ENCODE measurements around the gene GPR35.

The GPR35 gene, protein sequence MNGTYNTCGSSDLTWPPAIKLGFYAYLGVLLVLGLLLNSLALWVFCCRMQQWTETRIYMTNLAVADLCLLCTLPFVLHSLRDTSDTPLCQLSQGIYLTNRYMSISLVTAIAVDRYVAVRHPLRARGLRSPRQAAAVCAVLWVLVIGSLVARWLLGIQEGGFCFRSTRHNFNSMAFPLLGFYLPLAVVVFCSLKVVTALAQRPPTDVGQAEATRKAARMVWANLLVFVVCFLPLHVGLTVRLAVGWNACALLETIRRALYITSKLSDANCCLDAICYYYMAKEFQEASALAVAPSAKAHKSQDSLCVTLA

DNA sequence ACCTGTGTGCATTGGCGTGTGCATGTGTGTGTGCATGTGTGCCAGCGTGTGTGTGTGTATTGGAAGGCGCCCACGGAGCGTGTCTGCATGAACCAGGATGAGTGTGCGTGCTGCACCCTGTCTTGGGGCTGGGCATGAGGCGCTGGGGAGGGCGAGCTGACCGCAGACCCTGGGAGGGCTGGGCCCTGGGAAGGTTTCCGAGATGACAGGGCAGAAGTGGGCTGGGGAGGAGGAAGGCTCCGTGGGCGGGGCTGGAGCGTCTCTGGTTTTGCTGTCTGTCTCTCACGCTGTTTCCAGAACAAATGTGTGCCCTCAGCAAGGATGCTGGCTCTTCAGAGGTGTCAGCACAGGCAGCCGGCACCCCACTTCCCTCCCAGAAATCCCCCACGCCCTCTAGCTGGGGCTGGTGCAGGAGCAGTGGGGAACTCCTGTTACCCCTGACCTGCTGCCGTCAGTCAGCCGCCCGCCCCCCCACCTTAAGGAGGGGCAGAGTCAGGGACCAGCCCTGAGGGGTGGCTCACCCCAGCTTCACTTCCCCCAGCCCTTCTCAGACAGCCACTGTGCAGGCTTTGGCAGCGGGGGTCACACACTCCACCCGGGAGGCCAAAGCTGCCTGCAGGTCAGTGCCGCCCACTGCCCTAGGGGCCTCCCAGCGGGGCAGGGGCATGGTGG lies at the start of gene GPR35:
Gene GPR35 (plus strand): TSS at position 531 of the 672 bp plus-strand sequence. CDS start 4,473 bp downstream, outside the sequence.
- DNase-seq, result no peak

DNA sequence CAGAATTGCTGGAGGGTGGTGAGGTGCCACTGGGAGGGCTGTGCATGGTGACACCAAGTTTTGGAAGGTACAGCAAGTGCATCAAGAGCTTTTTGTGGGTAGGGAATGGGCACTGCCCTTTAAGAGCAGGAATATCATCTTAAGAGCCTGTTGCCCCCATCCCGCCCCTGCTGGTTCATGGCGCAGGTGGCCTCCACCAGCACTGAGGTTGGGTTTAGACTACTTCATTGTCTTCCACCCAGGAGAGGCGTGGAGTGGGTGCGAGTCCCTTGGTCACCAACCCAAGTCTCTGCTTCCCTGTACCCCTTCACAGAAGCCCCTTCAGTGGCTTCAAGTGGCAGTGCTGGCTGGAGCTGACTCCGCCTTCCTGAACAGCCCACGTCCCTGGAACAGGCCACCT lies 49.2 kb upstream of the GPR35 start:
- DNase-seq, result no peak

DNA sequence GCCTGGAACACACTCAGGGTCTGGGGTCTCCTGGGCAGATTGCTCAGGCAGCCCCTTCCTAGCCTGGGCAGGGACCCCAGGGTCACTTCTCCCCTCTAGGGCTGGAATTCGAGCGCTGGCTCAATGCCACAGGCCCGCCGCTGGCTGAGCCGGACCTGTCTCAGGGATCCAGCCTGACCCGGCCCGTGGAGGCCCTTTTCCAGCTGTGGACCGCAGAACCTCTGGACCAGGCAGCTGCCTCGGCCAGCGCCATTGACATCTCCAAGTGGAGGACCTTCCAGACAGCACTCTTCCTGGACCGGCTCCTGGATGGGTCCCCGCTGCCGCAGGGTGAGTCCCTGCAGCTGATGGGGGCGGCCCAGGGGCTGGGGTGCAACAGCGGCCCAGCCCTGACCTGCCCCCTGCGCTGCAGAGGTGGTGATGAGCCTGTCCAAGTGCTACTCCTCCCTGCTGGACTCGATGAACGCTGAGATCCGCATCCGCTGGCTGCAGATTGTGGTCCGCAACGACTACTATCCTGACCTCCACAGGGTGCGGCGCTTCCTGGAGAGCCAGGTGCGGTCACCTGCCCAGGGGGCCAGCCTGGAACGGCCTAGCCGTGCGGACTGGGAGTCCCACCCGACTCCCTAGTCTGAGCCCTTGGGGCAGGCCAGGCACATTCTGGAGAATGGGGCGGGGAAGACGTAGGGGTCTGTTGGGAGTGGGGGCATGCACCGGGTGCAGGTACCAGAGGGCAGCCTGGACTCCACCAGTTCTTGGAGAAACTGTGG lies 48.7 kb upstream of the GPR35 start:
- DNase-seq, result no peak

DNA sequence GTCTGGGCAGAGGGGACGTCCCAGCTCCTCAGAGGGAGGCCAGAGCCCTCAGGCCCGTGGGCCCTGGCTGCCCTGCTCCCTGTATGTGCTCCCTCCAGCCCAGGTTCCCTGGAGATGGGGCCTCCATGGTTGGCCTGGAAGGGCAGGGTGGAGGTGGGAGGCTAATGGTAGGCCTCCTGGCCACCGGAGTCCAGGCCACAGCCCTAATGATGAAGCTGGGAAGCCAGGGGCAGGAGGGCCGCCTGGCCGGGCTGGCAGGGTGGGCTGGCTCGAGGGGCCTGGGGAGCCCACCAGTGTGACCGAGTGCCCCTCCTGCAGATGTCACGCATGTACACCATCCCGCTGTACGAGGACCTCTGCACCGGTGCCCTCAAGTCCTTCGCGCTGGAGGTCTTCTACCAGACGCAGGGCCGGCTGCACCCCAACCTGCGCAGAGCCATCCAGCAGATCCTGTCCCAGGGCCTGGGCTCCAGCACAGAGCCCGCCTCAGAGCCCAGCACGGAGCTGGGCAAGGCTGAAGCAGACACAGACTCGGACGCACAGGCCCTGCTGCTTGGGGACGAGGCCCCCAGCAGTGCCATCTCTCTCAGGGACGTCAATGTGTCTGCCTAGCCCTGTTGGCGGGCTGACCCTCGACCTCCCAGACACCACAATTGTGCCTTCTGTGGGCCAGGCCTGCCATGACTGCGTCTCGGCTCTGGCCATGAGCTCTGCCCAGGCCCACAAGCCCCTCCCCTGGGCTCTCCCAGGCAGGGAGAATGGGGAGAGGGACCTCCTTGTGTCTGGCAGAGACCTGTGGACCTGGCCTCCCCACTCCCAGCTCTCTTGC lies 47.8 kb upstream of the GPR35 start:
- DNase-seq, result no peak

DNA sequence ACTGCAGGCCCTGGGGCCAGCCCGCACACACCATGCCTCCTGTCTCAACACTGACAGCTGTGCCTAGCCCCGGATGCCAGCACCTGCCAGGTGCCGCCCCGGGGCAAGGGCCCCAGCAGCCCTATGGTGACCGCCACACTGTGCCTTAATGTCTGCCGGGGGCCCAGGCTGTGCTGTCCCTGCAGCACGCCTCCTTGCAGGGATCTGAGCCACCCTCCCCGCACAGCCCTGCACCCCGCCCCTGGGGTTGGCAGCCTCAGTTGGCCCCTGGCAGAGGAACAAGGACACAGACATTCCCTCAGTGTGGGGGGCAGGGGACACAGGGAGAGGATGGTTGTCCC lies 47.2 kb upstream of the GPR35 start:
- no peak for DNase-seq

DNA sequence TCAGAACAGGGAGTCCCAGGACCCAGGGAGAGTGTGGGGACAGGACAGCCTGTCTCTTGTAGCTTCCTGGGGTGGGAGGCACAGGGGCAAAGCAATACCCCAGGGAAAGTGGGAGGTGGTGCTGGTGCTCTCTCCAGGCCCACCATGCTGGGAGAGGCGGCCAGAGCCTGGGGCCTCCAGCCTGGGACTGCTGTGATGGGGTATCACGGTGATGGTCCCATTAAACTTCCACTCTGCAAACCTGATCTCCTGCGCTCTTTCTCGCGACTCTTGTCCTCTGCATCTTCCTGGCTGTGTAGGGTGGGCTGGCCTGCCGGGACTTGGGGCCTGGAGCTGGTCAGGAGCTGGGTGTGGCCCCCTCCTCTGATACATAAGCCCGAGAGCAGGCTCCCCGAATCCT lies 46.8 kb upstream of the GPR35 start:
- DNase-seq, result no peak

DNA sequence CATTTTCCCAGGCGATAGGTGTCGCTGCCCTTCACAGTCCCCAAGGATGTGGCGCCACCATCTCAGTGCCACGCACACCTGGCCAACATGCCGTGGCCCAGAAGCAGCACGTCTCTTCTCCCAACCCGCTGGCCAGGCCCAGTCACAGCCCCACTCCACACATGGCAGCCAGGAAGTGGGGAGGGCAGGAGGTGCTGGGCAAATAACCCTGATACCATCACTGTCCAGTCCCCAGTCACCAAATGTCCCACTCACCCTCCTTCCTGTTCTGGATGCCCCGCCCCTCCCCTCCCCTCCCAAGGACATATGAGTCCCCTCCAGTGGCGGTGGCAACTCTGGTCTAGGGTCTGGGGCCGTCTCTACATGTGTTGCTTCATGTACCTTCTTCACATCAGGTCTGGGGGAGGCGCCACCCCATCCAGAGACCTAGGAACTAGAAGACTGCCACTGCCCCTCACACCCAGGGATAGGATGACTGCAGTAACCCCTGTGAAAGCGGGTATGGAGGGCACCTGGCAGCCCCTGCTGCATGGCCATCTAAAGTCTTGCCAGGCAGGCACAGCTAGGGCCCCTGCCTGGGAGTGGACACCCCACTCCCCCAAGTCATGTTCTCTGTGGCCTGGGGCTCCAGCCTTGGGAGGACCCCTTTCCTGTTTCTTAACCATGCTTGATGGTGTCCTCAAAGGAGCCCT lies 46.1 kb upstream of the GPR35 start:
- DNase-seq, result no peak

DNA sequence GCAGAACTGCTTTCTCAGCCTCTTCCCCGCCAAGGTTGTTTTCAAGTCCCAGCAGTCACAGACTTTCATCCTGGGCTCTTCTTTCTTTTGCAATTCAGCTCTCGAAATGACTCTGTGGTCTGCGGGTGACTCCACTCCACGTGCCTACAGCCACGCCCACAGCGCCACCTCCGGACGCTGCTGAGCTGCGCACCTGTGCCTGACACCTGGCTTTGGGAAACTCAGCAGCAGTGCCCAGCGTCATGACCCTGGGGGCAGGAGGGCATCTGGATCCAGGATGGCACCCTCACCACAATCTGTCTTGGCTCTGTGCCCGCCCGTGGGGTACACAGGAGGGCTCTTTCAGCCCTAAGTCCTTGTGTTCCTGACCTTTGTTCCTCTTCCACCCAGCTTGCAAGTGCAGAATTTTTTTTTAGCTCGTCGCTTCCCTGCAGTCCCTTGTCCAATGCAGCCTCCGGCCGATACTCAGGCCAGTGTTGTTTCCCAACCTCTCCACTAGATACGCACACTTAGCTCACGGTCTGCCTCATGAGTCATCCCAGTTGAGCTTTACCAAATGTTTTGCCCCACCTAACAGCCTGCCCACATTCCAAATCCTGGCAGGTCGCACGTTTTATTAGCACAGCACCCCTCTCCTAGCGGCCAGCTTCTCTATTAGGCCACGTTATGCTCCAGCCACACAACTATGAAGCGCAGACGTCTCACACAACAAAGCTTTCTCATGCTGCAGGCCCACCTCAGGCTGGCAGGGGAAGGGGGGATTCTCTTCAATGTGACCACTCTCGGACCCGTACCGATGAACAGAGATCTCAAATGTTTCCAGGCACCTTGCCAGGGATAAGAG lies 45.3 kb upstream of the GPR35 start:
- peak in 1 of 2 experiments; percentile 77 for DNase-seq

DNA sequence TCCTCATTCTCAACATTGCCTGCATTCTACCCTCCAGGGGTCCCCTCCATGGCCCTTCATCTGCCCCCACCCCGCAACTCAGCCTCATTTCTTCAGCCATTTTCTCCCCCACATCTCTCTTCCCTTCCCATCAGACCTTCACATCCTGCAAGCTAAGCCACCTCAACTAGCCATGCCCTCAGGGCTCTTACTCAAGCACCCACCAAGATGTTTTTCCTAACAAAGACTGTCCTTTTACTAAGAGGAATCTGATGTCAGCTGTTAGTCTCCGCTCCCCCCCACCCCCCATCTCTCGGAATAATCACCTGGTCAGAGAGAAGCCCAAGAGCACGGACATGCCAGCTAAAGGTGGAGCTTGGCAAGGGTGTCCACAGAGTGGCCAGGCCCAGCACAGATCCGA lies 43.5 kb upstream of the GPR35 start:
- no peak for DNase-seq

DNA sequence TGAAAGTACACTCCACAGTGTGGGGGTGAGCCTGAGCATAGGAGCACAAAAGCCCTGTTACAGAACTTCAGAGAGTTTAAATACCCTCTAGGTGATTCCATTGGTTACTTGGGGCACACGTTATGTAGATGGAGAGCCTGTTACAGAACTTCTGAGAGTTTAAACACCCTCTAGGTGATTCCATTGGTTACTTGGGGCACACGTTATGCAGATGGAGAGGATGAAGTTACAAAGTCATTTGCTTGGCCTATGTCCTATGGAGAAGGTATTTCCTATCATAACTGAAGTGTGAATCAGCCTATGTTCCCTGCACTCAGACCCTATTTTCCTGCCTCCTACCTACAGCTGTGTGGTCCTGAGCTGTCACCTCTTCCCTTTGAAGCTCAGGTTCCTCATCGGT lies 42.5 kb upstream of the GPR35 start:
- DNase-seq, result no peak

DNA sequence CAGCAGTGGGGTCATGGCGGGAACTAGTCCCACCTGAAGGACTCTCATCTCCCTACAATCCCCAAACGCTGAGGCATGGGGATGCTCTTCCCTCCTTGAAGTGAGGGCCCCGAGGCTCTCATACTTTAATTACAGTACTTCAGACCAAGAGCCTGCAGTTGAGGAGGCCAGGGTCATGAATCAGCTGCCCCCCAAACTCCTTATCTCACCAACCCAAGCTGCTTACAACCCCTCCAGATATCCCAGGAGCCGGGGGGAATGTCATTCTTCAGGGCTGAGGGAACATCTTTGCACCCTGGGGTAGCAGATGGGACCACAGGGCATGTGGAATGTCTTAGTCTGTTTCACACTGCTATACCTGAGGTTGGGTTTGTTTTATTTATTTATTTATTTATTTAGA lies 41.5 kb upstream of the GPR35 start:
- no peak for DNase-seq

DNA sequence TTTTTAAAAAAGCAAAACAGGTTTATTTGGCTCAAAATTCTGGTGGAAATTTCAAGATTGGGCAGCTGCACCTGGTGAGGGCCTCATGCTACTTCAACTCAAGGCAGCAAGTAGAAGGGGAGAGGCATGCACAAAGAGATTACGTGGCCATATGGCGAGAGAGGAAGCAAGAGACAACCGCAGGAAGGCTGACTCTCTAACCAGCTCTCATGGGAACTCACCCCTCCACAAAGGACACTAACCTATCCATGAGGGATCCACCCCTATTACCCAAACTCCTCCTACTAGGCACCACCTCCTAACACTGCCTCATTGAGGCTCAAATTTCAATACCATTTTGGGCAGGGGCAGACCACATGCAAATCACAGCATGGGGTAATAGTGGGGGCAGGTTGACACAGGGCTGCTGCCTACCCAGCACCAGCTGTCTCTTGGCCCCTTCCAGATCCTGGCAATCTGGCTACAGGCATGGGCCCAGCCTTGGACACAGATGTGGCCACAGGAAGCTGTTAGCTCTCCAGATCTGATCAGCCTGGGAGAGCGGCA lies 40.7 kb upstream of the GPR35 start:
- peak; percentile 78 to 82 for DNase-seq

DNA sequence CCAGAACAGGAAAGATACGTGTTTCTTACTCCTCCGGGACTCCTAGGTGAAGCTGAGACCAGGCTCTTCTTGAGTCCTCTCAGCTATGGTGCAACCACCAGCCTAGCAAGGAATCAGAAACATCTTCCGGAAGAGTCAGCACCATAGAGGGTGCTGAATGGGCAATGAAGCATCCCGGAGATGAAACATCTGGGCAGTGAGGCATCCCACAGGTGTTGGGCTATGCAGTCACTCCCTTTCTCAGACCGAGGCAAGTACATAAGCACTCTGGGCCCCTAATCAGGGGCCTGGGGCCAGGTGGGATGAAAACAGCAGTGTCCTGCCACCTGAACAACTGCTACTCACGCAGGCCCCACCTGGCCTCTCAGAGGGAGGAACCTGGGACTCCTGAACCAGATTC lies 40.2 kb upstream of the GPR35 start:
- no peak for DNase-seq

DNA sequence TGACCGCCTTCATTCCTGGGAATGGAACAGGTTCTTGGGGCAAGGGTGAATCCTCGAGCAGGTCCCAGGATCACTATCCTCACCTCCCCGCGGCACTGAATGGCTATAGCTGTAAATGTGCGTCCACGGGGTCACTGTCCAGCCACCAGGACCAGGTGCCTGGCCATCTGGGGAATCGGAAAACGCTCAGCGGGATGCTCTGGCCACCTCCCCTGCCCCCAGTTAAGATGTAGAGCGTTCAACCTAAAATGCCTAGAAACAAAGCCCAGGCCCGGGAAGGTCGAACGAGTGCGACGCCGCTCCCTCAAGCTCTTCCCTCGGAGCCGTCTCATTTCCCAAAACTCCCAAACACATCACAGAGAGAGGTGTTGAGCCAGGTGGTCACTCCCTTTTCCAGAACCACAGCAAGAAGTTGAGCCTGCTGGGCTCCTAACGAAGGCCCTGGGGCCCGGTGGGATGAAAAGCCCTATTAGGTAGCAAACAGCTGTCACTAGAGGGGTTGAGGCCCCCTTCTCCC lies 39.5 kb upstream of the GPR35 start:
- no peak for DNase-seq

DNA sequence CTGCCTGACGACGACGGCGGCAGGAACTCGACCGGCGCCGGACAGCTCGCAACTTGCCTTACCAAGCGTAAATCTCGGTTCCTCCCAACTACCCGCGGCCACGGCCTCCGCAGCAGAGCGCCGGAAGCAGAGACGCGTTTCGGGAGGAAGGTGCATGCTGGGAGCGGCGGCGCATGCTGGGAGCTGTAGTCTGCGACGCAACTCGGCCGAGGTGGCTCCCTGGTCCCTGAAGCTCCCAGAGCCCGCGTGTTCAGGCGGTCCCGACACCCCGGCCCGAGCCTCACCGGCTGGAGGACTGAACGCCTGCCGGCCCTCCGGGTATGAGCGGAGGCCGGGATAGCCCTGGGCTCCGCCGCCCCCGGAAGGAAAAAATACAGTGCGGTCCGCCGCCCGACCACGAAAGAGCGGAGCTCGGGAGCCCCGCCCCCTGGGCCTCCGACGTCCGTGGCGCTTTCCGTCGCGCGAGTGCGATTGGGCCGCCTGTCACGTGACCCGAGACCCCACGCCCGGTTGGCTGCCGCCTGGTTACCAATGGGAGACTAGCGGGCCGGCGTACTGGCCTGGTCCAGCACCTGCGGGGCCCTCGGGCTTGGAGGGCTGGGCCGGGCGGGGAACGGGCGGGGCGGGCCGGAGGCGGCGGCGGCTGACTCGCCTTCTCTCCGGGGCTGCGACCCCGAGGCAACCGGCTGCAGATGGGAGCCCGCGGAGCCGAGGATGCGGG lies 38.9 kb upstream of the GPR35 start, which contains the start of gene CAPN10:
Gene CAPN10 (plus strand): TSS at position 537 of the 721 bp plus-strand sequence. CDS start 178 bp downstream, at position 715.
- DNase-seq, result peak; percentile 92 to 99

DNA sequence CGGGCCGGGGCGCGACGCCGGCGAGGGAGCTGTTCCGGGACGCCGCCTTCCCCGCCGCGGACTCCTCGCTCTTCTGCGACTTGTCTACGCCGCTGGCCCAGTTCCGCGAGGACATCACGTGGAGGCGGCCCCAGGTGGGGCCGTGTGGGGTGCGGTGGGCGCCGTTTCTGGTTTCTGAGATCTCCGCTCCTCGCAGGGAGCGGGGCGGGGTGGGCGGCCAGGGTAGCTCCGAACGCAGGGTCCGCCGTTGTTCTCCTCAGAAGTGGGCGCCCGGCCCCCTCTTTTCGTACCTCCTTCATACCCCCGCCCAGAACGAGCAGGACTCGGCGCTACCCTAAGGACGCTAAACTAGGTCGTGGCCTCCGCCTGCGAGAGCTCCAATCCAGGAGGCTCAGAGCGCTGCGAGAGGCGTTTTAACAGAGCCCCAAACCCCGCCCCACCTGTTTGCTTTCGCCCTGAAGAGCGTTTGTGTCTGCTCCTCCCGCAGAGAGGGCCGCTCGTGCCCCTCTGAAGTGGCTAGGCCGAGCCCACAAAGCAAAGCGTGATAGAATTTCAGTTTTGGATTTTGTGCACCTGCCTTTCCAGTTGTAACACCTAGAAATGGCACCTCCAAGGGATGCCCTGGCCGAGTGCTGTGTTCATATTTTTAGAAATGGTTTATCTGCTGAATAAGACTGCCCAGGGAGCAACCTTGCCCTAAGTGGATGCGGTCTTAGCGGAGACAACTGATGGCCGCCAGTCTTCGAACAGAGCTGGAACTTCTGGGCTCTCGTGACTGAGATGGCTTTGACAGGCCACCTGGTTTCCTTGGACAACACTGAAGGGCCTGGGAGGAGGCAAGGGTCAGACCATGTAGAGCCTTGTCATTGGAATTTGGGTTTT lies 38.1 kb upstream of the GPR35 start:
- peak in 1 of 2 experiments; percentile 73 for DNase-seq

DNA sequence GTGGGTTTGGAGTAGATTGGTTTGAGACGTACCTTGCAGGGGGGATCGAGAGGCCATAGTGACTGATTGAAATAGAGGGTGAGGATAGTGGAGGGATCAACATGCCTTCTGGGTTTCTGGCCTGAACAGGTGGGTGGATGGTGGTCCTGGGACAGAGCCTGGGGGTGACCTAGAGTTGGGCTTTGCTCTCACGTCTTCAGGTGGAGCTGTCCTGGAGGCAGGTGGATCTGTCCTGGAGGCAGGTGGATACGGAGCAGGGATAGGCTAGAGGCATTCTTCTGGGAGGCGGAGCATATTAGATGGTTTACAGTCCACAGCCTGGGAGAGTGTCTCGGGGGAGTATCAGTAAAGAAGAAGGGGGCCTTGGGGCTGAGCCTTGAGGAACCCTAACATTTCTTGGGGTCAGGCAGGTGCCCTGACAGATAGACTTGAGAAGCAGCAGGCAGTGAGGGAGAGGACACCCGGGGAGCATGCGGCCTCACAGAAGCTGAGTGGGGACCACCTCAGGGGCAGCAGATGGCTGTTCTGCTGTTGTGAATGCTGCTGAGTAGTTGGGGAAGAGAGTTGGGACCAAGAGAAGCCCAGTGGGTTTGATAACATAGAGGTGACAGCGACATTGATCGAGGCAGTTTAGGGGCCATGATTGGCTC lies 37.1 kb upstream of the GPR35 start:
- peak in 1 of 2 experiments; percentile 24 for DNase-seq

DNA sequence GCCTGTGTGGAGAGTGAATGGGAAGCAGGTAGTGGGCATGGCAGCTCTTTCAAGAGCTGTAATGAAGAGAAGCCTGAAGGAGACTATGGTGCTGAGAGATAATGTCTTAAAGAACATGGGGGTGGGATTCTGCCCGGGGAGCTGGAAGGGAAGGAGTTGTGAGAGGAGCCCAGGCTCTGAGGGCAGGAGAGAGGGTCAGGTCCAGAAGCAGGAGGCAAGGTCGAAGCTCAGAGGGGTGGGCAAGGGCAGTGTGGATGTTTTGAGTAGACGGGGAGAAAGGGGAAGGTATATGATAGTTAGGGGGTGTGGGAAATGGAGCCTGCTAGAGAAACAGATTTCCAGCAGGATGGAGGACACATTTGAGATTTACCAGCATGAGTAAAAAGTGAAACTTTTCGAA lies 36.6 kb upstream of the GPR35 start:
- DNase-seq, result no peak
